ENCODE data around the gene MMP24. TPM values are rescaled to one million over a fixed set of nuclear protein-coding genes. Genes with fewer than 3 reads are reported as not detected.

MMP24 gene
- total RNA-seq, 1 experiment from 2014 or later = 7.1 TPM

- Histone ChIP-seq H3K9me3 (ENCODE audit: control insufficient read depth, insufficient read depth, low read depth, low read length) (no peaks in the 10 kb centered on the region), H3K4me3 (ENCODE audit: low read depth in 2 of 2, low read length in 2 of 2) (no peak overlapping the region), H3K4me1 (ENCODE audit: control insufficient read depth, insufficient read depth, low read length) (peaks cover 51% of the 10 kb centered on the region), H3K36me3 (ENCODE audit: control insufficient read depth, insufficient read depth, low read length) (no peaks in the 10 kb centered on the region), H3K27ac (ENCODE audit: low read length) (peak overlapping the region; percentile 86), H3K27me3 (ENCODE audit: control insufficient read depth, insufficient read depth, low read length) (no peaks in the 10 kb centered on the region)
- no peak for DNase-seq (ENCODE audit: low read depth, low spot score)
- intact Hi-C loops (cut with micrococcal nuclease; ENCODE audit: unreplicated experiment) (no loop called here), in situ Hi-C loops (cut with HindIII; ENCODE audit: low pct_unique_long_range_greater_than_20kb, low sequenced_read_pairs) (no loop called here)
- TF ChIP-seq POLR2AphosphoS5 (IDR thresholded peaks at IDR 0.05; ENCODE audit: low read depth, low read length) (no peak), REST (IDR thresholded peaks at IDR 0.05; ENCODE audit: insufficient read depth in 1 of 2, low read depth in 2 of 2, low read length in 1 of 2) (no peak), SIN3A (IDR thresholded peaks at IDR 0.05; ENCODE audit: borderline replicate concordance, insufficient read depth, low read depth, low read length) (no peak), CTCF (IDR thresholded peaks at IDR 0.05) (no peak), TCF7L2 (IDR thresholded peaks at IDR 0.05; ENCODE audit: low read depth, low read length) (no peak)
- ChIA-PET POLR2A (interaction anchor here (0.6 kb wide), 1 partner anchor 20 kb away, joined by 4 read pairs; no protein-coding TSS in a partner anchor), CTCF (no interaction called here)
- BruUV-seq (replicated peaks) = TSS peak; percentile 72
- ATAC-seq = no peak
Measured at GRCh38 chr20:35311822-35312221, 85.3 kb downstream of the MMP24 start.

- BruUV-seq (replicated peaks) = no TSS peak
- intact Hi-C loops (cut with micrococcal nuclease; ENCODE audit: unreplicated experiment) = no loop called here
Measured at GRCh38 chr20:35312318-35312717, 85.8 kb downstream of the MMP24 start.

More at GRCh38 chr20:35312318-35312717, 85.8 kb downstream of the MMP24 start:
- CTCF ChIA-PET = no interaction called here
- H3K9me3 ChIP-seq (ENCODE audit: control insufficient read depth, insufficient read depth, low read depth, low read length) = no peaks in the 10 kb centered on the region
- in situ Hi-C loops (cut with HindIII; ENCODE audit: low pct_unique_long_range_greater_than_20kb, low sequenced_read_pairs) = no loop called here
- no peak for TF ChIP-seq SIN3A (IDR thresholded peaks at IDR 0.05; ENCODE audit: borderline replicate concordance, insufficient read depth, low read depth, low read length)
- TF ChIP-seq CTCF (IDR thresholded peaks at IDR 0.05) = no peak
- TF ChIP-seq REST (IDR thresholded peaks at IDR 0.05; ENCODE audit: insufficient read depth in 1 of 2, low read depth in 2 of 2, low read length in 1 of 2) = no peak
- no peak for TF ChIP-seq TCF7L2 (IDR thresholded peaks at IDR 0.05; ENCODE audit: low read depth, low read length)
- TF ChIP-seq POLR2AphosphoS5 (IDR thresholded peaks at IDR 0.05; ENCODE audit: low read depth, low read length) = no peak
- ATAC-seq = peak; percentile 84
- peak overlapping the region; percentile 86 for H3K27ac ChIP-seq (ENCODE audit: low read length)
- no peaks in the 10 kb centered on the region for H3K36me3 ChIP-seq (ENCODE audit: control insufficient read depth, insufficient read depth, low read length)
- peak; percentile 94 for DNase-seq (ENCODE audit: low read depth, low spot score)
- H3K4me3 ChIP-seq (ENCODE audit: low read depth in 2 of 2, low read length in 2 of 2) = no peak overlapping the region
- POLR2A ChIA-PET = no interaction called here
- no peaks in the 10 kb centered on the region for H3K27me3 ChIP-seq (ENCODE audit: control insufficient read depth, insufficient read depth, low read length)
- peaks cover 46% of the 10 kb centered on the region for H3K4me1 ChIP-seq (ENCODE audit: control insufficient read depth, insufficient read depth, low read length)

Data from Panc1 (cell line).